Stimulated activated CD4-positive, alpha-beta T cell treated with anti-CD3 and anti-CD28 coated beads, Interleukin-4, amount 100 ng/mL, for 1 hour (primary cell): ENCODE results near the gene LRRN3.

Experiments used
- DNase-seq: peaks from one replicate; pipeline ENCODE4 v3.0.0-alpha.2; 2020

LRRN3 gene

DNA sequence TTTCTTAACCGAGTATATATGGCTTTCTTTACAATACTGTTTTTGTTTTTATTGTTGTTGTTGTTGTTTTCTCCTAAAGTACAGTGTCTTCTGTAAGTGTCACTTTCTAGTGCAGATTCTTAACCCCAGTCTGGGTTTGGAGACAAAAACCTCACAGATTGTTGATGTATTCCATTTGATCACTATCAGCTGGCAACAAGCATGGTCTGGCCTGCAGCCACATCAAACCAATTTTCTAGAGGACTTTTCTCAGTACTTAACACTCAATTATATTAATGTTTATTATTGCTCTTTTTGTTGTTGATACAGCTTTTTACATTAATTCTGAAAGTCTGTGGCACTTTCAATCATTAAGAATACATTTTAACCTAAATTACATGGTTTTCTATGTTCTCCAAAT, 17.1 kb downstream of the LRRN3 start:
- no peak for DNase-seq

DNA sequence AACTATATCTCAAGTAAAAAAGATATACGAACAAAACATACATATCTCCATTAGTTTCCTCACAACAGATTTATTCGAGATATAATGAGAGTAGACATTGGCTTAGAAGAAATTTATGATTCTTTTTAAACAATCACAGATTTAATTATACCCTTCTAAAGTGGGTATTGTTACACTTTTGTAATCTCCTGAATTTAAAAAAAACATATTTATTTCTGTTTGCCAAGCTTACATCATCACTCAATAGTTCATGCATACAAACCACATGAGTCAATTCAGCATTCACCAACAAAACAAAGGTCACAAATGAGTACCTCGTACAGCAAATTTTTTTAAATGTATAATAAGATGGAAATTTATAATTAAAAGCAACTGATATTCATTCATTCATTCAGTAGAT, 17.6 kb downstream of the LRRN3 start:
- DNase-seq, result no peak

DNA sequence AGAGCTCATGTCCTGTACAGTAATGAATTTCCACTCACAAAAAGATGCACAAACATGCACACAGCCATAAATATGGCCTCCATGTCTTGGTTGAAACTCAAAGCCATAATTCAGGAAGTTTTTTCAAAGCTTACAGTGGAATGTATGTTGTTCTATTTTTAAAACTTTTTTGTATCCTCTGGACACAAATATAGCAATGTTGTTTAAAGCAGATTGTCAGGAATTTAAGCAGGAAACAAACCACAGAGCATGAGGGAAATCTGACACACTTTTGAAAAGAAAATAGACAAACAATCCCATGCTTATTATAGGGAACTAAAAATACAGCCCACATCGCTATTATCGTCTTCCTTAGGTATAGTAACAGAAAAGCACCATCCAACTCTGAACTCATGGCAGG, 21.5 kb downstream of the LRRN3 start:
- DNase-seq, result no peak

DNA sequence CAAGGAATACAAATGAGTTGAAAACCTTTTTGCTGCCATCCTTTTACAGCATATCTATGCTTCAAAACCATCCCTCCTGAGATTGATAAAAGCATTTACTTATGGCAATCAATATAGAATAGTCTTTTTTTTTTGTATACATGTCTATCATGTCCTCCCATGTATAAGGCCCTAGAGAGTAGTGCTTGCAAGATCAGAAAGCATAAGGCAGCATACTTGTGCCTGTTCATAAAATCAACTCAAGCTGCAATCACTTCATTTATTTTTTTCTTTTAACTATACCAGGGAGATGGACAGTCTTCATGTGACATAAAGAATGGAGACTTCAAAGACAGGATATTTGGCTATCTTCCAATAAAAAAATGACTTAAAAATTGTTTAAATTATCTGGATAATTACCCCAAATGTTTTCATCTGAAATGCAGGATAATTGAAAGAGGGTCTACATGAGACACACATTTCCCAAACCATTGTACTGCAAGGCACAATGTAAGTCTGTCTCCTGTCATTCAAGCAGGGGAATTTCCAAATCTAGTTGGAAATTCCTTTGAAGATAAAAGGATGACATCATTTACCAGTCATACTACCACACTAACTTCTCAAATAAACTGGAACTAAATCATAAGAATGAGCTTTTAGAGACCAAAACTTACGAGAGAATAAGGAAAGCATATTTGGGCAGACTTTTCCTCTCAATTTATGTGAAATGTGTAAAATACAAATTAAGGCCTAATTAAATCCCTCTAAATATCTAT, 22.5 kb downstream of the LRRN3 start:
- DNase-seq, result no peak

DNA sequence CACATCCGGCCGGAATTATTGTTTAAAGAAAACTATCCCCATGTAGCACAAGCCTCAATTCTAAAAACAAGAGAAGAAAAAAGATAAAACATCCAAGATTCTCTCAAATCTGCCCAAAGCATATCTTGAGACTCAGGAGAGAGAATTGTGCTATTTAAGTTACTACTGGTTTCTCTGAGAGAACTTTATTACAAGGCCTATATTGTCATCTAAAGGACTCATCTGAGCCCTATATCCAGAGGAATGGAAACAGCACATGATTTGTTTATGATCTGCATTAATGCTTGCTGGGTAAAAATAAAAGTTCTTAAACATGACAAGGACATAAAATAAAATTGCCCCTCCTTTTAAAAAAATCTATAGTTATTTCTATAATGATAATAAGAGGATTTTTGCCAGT, 25.0 kb downstream of the LRRN3 start:
- DNase-seq, result no peak

DNA sequence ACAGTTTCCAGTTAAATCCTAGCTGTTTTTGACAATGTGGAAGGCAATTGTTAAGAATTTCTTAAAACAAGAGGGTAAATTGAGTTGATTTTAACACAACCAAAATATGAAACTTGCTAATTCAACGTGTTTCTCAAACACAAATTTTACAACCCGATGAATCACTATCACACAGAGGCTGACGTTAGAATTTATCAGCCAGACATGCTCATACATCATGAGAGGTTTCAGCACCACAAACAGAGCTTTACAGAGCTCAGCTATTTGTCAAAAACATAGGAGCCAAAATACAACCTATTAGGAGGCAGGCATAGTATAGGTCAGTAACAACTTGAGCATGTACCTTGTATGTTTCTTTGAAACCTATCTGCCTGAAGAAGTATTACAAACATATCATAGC, 36.1 kb downstream of the LRRN3 start:
- no peak for DNase-seq

DNA sequence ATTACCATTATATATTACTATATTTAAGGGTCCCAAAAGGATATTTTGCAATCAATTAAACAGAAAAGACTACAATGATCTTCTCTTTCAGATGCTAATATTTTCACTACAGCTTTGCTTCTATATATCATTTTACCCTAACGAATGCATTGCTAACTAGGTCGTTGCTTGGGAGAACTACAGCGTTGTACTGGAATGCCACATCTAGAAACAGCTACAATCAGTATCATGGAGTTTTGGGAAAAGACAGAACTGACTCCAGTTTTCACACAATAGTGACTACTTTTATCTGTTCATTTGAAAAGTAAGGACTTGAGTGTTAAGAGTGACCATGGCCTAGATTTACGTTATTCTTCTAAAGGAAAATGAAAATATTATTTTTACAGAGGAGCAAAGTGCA, 38.5 kb downstream of the LRRN3 start:
- DNase-seq, result no peak

DNA sequence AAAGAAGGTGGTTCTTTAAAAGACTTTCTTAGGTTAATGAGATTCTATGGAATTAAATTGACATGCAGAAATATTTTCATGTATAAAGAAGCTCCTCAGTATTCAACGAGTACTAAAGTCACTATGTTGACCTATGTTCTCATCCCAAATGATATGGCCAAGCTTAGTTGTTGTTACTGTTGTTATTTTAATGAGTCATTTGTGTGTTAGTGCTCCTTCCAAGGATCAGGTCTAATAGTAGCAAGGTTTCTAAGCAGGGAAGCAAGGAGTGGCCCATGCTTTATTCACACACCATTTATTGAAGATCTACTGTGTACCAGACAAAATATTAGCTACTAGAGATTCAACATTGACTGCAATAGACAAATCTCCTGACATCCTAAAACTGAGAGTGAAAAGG, 41.9 kb downstream of the LRRN3 start:
- no peak for DNase-seq

DNA sequence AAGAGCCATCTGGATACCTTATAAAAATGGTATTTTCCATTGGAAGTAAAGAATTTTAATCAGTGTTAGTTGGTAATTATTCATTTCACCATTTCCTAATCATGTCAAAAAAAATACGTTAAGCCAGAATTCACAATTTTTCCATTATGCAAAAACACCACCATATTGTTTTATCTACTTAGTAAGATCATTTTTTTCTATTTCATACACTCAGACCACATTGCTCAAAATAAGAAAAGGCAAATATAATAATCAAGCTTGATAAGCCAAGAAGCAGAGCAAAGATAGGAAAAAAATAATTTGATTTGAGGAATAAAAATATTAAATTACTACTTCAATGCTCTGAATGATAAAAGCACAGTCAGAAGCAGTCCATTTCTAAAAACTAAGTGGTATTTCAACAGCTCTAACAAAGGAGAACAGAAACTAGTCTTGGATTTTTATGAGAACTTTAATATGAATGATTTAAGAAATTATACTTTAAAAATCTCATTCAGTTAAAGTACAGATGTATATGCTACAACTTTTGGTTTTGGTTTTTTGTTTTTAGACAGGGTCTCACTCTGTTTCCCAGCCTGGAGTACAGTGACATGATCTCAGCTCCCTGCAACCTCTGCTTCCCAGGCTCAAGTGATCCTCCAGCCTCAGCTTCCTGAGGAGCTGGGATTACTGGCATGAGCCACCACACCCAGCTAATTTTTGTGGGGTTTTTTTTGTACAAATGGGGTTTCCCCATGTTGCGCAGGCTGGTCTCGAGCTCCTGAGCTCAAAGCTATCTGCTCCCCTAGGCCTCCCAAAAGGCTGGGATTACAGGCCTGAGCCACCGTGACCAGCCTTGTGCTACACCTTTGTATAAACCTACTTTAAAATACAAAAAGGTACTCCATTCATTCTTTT, 46.6 kb downstream of the LRRN3 start:
- peak; percentile 10 for DNase-seq

DNA sequence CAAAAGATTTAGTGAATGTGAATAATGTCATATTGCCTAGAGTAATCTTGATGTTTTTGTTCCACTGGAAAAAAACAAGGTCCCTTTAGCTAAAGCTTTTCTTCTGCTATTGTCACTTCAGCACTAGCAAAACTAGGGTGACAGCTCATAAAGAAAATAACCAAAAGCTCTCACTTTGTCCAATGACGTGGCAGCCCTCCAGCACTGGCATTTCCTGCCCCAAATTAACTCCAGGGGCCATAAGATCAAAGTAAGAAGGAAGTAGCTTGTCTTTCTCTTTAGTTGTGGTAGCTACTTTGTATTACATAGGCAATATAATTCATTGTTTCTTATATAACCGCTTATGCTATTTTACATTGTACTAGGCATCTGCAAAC, 47.3 kb downstream of the LRRN3 start:
- DNase-seq, result peak; percentile 48

DNA sequence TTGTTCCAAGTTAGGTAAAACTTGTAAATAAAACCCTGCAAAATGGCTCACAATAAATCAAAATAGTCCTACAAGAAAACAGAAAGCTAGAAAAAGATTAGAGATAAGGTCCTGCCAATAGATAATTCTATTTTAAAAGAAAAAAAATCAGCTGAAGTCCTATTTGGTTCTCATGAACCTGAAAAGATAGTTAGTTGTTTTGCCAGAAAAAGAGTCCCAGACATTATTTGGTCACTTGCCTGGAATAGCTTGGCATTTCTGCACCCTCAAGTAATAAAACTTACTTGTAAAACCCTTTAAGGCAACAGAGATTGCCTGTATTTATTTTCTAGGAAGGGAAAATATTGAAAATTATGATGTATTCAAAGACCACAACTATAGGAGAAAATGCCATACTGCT, 47.7 kb downstream of the LRRN3 start:
- DNase-seq, result no peak

DNA sequence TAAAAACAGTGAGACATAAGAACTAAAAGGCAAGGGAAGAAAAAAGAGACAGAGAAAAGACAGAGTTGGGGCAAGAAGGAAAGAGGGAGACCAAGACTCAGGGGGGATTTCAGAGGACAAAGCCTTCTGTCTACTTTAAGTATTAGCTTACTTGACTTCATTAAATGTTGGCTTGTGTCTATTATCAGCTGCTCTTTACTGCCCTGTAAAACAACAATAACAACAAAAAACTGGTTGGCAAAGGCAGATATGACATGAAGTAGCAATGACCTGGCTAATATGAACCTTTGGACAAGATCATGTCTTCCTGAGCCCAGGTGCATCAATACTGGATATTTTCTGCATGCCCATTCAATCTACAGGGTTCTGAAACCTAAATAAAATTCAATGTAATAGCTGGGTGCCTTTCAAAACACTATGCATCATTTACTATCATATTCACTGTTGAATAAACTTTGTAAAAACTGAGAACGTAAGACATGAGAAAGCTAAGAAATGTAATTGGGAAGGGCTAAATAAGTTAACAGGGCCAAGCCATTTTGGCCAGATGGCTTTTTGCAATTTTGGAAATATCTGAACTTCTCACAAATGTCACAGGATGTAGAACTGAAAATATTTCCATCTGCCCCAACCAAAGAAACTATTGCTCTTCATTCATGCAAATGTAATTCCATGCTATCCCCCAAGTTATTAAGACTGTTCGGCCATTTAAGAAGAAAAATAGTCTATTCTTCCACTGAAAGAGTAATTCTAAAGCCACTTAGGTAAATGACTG, 49.4 kb downstream of the LRRN3 start:
- DNase-seq, result no peak

DNA sequence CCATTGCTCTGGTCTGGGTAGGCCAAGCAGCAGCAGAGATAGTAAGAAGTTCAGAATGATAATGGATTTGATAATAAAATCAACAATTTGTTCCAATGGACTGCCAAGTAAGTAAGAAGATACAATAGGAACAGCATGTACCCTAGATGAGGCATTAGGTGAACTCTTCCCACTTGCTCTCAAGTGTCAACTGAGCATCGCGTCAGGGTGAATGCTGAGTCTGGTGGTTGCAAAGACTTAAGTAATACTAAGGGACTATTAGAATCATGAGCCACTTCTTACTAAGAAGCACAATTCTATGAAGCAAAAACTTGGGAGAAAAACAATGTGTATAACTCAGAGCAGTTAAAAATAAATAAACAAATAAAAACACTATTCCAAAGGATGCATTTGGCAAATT, 54.5 kb downstream of the LRRN3 start:
- no peak for DNase-seq

DNA sequence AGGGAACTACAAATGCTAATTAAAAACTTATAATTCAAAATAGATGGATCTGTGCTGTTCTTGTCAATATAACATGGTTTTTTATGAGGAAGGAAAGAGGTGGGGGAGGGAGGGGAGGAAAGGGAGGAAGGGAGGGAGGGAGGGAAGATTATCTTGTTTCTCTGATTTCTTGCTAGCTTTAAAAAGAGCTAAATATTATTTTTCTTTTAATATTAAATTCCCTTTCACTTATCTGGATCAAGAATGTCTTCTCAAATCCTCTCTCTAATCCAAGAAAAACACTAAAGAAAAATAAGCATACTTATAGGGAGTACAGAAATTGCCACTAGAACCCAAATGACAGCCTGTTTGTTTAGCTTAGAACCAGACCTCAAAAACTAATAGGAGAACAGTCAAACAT, 55.2 kb downstream of the LRRN3 start:
- no peak for DNase-seq

DNA sequence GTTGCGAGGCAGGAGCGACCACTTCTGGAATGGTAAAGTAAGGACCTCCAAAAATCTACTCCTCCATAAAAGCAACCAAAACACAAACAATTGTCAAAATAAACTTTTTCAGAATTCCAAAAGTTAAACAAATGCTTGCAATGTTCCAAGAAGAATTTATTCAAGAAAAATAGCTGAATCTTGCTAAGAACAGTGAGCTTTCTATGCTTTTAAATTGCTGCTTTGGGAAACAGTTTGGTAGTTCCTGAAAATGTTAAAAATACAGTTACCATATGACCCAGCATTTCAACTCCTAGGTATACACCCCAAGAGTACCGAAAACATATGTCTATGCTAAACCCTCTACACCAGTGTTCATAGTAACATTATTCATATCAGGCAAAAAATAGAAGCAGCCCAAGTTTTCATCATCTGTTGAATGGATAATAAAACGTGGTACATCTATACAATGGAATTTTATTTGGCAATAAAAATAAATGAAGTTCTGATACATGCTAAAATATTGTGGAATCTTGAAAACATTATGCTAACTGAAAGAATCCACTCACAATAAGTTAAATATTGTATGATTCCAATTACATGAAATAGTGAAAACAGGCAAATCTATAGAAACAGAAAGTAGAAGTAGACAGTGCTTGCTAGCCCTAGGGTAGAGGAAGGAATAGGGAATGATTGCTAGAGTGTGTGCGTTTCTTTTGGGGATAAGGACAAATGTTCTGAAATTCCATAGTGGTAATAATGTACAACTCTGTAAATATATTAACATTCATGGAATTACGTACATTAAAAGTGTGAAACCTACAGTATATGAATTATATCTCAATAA, 57.0 kb downstream of the LRRN3 start:
- DNase-seq, result no peak

DNA sequence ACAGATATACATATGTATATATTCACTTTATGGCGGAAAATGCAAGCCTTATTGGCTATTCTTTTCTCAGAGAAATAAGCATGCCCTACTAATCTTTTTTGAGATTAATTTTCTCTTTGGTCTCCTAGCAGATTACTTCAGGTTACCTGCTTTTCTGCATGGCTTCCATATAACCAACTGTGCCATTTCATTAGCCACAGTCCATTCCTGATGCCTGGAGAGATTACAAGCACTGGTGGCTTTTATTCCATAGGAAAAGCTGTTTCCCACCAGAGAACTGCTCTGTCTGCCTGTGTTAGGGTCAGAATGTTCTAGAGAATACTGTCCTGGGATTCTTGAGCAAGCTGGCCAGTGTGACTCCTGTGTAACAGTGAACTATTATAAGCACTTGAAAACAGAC, 59.8 kb downstream of the LRRN3 start:
- DNase-seq, result no peak

DNA sequence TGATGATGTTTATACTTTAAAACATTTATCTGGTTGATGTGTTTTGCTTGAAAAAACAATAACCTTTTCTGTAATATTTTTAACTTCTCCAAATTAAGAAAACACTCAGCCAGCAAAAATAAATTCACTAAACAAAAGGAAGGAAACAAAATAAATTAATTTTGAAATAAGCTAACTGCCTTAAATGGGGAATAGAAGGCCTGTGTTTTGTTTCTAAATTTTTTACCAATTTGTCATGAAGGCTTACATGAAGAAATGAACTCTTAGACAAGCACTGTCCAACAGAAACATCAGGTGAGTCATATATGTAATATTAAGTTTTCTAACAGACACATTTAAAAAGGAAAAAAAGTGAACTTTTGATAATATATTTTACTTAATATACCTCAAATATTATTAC, 68.5 kb downstream of the LRRN3 start:
- no peak for DNase-seq

DNA sequence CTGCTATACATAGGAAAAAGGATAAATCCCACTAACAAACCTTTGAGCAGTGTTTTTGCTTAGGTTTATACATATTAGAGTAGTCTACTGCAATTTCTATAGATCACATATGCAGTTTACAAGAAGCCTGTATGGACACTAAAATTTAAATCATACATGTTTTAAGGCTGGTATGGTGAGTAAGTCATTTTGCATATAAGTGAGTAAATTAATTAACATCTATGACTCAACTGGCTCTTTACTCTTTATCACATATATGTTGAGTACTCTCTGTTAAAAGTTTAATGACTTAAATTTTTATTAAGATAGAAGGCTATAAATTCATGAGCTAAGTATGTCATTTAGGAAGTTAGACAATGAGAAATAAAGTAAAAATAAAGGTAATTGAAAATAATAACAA, 69.4 kb downstream of the LRRN3 start:
- DNase-seq, result no peak

DNA sequence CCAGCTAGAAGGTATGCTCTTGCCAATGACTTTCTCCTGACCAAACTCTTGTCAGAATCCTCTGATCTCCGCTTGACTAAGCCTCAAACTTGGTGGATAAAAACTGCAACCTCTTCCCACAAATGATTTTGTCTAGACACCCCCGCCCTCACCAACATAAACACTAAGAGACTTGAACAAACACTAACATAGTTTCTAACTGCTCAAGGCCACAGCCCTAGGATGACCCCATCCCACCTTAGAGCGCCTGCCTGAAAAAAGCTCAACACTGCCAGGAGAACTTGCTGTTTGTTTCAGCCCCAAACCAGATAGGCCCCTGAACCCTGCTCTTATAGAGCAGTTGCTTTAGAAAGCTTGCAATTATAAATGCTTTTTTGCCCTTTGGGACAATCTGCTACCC, 71.8 kb downstream of the LRRN3 start:
- DNase-seq, result no peak

DNA sequence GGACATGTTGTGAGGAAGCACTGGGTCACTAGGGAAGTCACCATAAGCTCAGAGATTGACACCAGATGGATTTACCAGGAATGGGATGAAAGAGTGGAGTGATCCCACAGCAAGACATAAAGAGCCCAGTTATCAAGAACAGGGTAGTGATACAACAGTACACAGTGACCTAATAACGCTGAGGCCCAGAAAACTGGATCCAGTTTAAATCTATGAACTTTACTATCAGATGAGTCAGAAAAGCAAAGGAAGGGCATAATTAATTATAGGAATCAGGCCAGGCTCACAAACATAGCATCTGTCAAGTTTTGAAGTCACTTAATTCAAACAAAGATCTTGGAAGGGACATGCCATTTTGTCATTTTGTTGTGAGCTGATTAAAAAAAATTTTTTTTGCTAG, 73.5 kb downstream of the LRRN3 start:
- DNase-seq, result no peak

DNA sequence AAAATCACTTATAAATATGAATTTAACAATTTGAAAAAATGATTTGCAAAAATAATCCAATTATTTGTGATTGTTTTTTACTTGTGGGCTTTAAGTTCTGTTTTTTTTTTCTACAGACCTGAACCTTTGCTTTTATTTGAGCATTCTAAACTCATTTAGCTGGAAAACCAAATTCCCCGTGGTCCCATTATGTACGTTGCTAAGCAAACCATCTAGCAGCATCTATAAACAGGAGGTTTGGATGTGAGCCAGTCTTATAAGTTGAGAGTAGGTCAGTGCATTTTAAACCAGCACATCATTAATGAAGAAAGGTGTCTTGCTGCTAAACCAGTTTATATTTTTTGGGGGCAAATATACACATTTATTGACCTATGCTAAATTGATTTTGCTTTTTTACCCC, 77.3 kb downstream of the LRRN3 start:
- no peak for DNase-seq

DNA sequence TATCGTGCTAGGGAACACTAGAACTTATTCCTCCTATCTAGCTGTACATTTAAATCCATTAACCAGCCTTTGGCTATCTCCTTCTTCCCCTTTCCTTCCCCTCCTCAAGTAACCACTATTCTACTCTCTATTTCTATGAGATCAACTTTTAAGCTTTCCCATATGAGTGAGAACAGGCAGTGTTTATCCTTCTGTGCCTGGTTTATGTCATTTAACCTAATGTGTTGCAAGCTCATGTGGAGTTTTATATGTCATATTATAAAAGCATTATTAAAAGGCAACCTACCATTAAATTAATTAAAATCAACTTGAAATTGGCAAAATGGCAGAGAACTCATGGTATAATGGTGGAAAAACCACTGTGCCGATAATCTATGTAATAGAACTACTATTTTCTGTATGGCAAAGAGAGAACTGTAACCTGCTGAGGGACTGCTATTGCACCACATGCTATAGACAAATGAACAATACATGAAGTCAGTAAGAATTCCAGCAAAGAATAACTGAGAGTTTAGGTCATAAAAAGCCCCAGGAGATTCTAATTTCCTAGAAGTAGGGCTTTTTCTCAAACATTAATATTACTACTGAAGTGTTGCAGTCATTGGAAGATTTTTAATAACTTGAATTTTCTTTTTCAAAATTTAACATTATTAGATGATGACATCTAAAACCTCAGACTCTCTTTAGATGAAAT, 81.8 kb downstream of the LRRN3 start:
- DNase-seq, result no peak
